ENCODE measurements around the gene CHMP2A.
"Not testable (repeated sequence)": the region's sequence is repeated elsewhere in the genome, so short reads cannot be mapped to it uniquely, and the experiment has no call there.

DNA sequence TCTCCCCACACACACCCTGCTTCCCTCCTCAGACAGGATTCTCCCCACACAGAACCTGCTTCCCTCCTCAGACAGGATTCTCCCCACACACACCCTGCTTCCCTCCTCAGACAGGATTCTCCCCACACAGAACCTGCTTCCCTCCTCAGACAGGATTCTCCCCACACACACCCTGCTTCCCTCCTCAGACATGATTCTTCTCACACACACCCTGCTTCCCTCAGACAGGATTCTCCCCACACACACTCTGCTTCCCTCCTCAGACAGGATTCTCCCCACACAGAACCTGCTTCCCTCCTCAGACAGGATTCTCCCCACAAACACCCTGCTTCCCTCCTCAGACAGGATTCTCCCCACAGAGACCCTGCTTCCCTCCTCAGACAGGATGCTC is 15.7 kb downstream of the CHMP2A start:
- TF ChIP-seq, protein P1, sequence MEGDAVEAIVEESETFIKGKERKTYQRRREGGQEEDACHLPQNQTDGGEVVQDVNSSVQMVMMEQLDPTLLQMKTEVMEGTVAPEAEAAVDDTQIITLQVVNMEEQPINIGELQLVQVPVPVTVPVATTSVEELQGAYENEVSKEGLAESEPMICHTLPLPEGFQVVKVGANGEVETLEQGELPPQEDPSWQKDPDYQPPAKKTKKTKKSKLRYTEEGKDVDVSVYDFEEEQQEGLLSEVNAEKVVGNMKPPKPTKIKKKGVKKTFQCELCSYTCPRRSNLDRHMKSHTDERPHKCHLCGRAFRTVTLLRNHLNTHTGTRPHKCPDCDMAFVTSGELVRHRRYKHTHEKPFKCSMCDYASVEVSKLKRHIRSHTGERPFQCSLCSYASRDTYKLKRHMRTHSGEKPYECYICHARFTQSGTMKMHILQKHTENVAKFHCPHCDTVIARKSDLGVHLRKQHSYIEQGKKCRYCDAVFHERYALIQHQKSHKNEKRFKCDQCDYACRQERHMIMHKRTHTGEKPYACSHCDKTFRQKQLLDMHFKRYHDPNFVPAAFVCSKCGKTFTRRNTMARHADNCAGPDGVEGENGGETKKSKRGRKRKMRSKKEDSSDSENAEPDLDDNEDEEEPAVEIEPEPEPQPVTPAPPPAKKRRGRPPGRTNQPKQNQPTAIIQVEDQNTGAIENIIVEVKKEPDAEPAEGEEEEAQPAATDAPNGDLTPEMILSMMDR (IDR thresholded peaks at IDR 0.05; ENCODE audit: insufficient read depth, low read length, poor library complexity, severe bottlenecking) = not testable (repeated sequence)
- TF ChIP-seq EZH2phosphoT487 (conservative IDR thresholded peaks at IDR 0.05; ENCODE audit: low read length) = not testable (repeated sequence)

All from SU-DHL-6 (cell line).